ENCODE data around the gene ZDHHC14.
"Not testable (repeated sequence)": the region's sequence is repeated elsewhere in the genome, so short reads cannot be mapped to it uniquely, and the experiment has no call there.

The ZDHHC14 gene

DNA sequence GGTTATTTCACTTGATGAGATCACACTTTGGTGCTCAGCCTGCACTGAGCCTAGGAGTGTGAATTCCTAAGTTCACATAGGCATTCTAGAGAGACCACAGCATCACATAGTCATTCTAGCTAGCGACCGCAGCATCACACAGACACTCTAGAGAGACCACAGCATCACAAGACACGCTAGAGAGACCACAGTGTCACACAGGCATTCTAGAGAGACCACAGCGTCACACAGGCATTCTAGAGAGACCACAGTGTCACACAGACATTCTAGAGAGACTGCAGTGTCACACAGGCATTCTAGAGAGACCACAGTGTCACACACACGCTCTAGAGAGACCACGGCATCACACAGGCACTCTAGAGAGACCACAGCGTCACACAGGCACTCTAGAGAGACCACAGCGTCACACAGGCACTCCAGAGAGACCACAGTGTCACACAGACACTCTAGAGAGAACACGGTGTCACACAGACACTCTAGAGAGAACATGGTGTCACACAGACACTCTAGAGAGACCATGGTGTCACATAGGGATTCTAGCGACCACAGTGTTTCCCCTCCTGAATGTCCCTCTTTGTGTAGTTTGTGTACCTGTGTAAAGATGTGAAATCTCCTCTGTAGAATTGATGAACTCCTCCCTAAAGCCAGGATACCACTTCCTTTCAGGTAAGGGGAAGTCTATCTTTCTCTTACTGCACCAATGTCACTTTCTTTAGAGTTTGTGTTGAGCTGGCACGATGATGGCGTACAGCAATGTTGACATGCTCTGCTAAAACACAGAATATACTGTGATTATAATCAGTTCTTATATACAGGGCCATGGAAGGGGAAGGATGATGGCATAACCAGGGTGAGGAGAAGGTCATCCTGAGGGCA is 169.4 kb downstream of the ZDHHC14 start:
- no peak for DNase-seq

GRCh38 chr6:157551041-157551832 is 170.2 kb downstream of the ZDHHC14 start:
- no peak for DNase-seq

- DNase-seq: no peak
Observed at GRCh38 chr6:157552081-157552747, 171.2 kb downstream of the ZDHHC14 start.

- no peak for DNase-seq
Observed at GRCh38 chr6:157552820-157553485, 172.0 kb downstream of the ZDHHC14 start.

GRCh38 chr6:157554747-157555146 is 173.8 kb downstream of the ZDHHC14 start:
- DNase-seq: no peak

- no peak for DNase-seq
Observed at GRCh38 chr6:157555455-157556143, 174.6 kb downstream of the ZDHHC14 start.

DNA sequence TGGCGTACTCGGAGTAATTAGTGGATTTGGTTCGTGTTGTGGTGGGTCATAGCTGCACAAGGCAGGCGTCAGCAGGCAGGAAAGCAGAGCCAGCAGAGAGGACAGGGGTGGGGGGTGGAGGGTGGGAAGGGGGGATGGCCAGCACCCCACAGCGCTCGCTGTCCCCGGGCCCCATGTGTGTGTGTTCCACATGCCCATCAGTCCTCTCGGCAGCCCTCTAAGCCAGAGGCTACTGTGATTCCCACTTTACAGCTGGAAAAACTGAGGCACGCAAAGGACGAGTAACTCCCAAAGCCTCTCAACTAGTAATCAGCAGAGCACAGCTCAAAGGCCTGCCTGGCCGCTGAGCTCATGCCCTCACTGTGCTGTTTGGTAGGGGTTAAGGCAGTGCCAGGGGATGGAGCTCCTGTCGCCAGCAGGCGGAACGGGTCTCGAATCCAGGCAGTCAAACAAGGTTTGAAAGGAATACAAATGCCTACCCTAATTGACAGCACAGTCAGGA is 175.2 kb downstream of the ZDHHC14 start:
- DNase-seq: no peak

GRCh38 chr6:157556671-157557430 is 175.9 kb downstream of the ZDHHC14 start:
- DNase-seq: peak in 1 of 56 donors; percentile 25

DNA sequence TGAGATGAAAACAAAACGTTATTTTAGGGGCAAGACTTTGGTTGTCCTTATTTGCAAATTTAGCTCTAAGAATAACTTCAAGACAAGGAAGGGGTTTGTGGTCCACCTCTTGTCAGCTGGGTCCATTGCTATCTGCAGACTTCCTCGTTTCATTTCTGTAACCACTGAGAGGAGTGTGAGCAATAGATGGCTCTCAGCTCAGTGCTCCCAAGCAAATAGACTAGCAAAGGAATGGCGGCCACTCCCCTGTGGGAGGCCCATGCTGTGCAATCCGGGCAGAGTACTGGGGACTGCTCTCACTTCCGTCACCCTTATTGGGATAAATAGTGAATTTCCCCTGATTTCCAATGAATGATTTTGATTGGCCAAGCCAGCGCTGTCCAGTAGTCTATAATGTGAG is 176.6 kb downstream of the ZDHHC14 start:
- DNase-seq: no peak

GRCh38 chr6:157558049-157558448 is 177.1 kb downstream of the ZDHHC14 start:
- no peak for DNase-seq

GRCh38 chr6:157558487-157559200 is 177.7 kb downstream of the ZDHHC14 start:
- DNase-seq: no peak

- no peak for DNase-seq
Observed at GRCh38 chr6:157559201-157559756, 178.3 kb downstream of the ZDHHC14 start.

DNA sequence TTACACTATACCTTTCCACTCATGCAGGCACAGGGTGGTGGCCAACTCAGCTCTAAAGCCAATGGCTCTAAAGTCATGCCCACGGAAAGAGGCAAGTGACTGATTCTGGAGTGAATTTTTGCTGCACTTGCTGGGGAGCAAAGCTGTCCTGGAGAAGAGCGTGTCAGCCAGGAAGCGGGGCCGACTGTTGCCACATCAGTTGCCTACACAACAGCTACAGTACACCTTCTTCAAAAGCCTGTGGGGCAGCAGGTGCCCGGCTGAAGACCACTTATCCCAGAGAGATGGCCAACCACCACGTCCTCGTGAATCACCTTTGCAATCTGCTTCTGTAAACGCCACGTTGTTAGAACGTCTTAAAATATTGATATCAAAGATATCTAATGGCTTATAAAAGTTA is 179.1 kb downstream of the ZDHHC14 start:
- not testable (repeated sequence) for DNase-seq

DNA sequence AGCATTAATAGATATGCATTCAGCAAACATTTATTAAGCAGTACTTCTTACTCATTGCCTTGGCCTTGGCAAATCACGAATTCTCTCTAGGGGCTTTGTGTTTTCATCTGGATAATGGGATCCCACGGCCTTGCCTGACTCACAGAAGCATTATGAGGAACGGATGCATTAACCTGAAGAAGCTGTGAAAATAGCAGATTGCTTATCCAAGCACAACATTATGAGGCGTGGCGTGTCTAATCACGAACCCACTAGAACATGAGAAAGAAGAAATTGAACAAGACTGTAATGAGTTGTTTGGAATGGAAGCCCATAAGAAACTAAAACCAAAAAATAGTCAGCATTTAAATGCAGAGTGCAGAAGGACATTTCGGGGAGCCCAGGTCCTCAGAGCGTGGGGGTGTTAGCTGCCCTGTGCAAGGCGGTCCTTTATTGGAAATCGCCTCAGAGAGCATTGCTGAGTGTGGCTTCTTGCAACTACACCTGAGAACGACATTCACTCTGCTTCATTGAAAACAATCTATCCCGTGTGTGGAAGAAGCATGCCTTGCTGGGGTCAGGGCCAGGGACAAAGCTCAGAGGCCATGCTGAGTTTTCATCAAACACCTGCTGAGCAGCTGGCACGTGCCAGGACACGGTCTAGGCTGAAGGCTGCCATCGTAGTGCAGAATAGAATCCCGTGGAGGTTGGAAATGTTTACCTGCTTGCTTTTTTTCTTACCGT is 179.9 kb downstream of the ZDHHC14 start:
- DNase-seq: no peak

- no peak for DNase-seq
Observed at GRCh38 chr6:157561414-157561790, 180.4 kb downstream of the ZDHHC14 start.

DNA sequence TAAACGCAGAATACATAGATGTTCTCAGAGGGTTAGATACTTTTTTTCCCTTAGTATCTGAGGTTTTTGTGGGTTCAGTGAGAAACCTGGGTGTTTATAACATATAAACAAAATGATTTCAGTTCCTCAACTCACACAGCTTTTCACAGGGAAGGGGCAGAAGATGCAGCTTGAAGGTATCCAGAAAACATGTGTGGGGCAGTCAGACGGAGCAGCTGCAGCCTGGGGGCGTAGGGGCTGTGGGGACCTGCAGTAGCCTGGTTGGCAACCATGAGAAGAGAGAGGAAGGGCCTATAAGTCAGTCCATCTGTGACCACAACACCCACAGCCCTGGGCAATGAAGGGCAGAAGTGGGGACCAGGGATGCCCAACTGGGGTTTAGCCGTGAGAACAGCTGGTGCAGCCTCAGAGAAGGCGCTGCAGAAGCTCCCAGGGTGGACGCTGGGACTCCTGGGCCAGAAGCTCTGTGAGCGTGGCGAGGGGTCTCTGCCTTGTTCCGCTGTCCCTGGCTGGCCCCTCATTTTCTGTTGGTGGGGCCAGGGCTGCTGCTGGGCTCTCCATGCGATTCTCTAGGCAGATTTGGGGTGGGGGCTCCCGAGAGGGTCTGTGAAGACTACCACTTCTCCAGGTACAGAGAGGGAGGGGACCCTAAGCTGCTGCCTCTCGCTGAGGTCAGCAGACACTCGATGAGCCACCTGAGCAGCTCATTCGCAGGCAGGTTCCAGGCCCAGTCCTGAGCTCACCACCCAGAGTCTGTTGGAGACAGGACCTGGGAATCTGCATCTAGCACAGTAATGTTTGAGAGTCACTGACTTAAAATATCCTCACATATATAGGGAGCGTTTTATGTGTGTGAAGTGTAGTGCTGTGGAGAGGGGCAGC is 181.2 kb downstream of the ZDHHC14 start:
- no peak for DNase-seq

- peak in 2 of 56 donors; percentile 18 to 24 for DNase-seq
Observed at GRCh38 chr6:157562997-157563396, 182.0 kb downstream of the ZDHHC14 start.
